ENCODE data around the gene PROZ.
"Not testable (repeated sequence)": the region's sequence is repeated elsewhere in the genome, so short reads cannot be mapped to it uniquely, and the experiment has no call there.

PROZ gene

DNA sequence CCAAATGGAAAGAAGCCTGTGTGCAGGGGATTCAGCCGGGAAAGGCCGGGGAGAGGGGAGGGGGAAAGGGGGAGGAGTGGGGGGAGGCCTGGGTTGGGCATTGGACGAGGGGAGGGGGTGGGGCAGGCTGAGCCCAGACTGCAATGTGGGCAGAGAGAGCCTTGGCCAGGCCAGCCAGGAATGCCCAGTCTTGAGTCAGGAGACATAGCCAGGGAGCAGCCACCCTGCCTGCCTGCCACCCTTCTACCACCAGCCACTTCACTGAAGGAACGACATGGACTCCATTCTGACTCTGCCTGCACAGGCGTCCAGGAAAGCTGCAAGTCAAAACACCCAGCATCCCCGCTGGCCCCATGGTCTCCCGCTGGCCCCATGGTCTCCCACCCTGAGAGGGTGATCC lies 498 bp downstream of the PROZ start:
- no peak for DNase-seq

DNA sequence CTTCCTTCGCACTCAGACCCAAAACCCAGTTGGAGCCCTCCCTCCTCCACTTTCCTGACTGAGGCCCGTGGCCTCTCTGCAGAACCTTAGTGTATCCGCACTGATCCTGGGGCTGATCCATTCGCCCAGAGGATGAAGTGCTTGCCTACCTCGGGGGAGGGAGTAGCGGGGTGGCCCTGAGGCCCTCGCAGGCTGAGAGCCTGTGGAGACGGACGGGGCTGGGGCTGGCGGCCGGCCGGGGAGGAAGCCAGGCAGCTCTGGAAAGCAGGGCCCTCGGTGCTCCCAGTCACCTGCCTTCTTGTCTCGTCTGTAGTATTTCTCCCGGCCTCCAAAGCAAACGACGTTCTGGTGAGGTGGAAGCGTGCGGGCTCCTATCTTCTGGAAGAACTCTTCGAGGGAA lies 1.3 kb downstream of the PROZ start:
- no peak for DNase-seq

- DNase-seq, result no peak
These were observed 2.5 kb downstream of the PROZ start for GRCh38 chr13:113160983-113161382.

GRCh38 chr13:113161433-113161832 lies 3.0 kb downstream of the PROZ start:
- DNase-seq, result no peak

- not testable (repeated sequence) for DNase-seq
These were observed 3.5 kb downstream of the PROZ start for GRCh38 chr13:113161975-113162374.

DNA sequence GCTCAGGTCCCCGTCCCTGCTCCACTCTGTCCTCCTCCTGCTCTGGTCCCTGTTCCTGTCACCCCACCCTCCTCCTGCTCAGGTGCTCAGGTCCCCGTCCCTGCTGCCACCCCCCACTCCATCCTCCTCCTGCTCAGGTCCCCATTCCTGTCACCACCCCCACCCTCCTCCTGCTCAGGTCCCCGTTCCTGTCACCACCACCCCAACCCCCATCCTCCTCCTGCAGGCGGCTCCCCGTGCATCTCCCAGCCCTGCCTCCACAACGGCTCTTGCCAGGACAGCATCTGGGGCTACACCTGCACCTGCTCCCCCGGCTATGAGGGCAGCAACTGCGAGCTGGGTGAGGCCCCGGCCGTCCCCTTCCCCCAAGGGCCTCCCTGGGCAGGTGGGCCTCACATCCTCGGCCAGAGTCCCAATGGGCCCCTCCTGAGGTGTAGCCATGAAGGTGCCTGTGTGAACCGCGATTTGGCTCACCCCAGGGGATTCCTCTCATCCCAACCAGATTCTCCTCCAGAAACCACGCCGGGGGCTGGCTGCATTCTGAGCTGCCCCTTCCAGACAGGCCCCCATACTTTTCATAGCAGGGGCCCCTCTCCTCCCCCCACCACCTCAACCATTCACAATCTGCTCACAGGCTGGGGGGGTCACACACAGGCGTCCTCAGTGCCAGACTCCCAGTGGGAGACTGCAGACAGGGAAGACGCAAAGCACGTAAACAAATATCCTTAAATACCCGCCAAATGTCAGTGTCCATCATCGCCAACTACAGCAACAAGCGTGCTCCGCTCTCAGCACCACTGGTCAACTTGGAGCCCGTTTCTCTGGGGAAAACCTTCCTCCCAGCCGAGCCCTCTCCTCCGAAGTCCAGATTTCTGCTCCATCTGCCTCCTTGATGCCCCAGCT lies 4.6 kb downstream of the PROZ start:
- DNase-seq, result peak; percentile 28

DNA sequence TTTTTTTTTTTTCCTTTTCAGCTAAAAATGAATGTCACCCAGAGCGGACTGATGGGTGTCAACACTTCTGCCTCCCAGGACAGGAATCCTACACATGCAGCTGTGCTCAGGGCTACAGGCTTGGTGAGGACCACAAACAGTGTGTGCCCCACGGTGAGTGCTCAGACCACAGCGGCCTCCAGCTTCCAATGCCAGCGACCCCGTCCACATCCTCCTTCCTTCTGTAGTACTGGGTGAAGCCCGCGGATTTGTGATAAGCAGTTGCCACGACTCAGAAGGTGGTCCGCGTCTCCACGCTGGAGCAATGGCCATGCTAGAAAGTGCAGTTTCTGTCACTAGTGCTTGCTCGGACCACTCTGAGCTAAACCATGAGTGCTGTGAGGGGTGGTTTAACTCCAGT lies 6.0 kb downstream of the PROZ start:
- no peak for DNase-seq

- DNase-seq, result no peak
These were observed 7.8 kb downstream of the PROZ start for GRCh38 chr13:113166266-113166665.

DNA sequence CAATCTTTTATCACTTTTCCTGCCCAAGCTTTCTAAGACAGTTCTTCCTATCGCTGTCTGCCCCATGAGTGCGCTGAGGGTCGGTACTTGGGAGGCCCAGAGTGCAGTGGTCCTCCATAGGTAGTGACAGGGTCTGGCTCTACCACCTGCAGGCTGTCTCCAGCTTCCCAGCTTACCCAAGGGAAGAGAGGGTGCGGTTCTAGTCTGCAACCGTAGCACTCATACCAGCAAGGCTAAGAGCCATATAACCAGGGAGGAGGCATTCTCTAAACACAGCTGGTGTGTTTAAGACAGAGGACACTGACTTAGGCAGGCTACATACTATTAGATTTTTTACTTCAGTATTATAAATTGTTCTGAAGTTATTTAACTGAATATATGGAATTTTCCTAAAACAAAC lies 8.2 kb downstream of the PROZ start:
- DNase-seq, result no peak

GRCh38 chr13:113167155-113167554 lies 8.7 kb downstream of the PROZ start:
- DNase-seq, result no peak

DNA sequence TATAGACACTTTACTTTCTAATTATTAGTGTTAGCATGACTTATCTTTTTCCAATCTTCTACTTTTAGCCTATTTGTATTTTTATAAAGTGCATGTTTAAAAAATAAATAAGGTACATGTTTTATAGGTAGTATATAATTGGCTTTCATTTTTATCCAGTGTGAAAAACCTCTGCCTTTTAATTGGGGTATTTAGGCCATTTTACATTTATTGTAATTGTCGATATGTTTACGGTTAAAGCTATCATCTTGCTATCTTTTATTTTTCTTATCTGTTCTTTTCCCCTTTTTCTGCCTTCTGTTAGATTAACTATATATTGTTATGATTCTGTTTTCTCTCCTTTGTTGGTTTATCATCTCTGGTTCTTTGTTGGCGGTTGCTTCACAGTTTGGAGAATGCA lies 9.1 kb downstream of the PROZ start:
- no peak for DNase-seq

DNA sequence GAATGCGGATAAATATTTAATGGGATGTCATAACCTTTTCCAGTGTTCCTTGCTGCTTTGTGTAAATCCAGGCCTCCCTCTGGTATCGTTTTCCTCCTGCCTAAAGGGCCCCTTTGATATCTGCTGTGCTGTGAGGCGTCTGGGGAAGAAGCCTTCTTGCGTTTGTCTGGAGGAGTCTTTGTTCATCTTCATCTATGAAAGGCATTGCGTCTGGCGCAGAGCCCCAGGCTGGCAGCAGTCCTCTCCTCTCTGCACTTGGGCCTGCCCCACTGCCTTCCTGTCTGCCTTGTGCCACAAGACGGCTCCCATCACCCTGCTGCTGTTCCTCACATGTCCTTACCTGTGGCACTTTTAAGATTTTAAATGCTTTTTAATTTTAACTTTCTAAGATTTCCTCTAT lies 9.8 kb downstream of the PROZ start:
- no peak for DNase-seq

- no peak for DNase-seq
These were observed 11.1 kb downstream of the PROZ start for GRCh38 chr13:113169277-113170272.

DNA sequence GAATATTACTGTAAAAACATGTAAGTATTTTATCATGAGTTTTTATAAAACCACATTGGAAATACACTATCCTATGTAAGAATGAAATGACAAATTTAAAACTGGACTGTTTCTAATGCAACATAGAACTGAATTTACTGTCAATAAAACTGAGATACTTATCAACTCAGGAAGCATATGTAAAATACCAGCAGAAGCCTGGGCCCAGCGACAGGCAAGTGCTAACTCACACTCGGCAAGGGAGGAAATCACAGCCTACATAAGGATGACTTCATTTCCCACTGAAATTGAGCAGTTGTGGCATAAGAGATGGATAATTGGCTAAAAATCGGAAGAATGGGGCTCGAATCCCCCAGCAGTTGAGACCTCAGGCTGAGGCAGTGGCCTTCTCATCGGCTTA lies 12.1 kb downstream of the PROZ start:
- no peak for DNase-seq

DNA sequence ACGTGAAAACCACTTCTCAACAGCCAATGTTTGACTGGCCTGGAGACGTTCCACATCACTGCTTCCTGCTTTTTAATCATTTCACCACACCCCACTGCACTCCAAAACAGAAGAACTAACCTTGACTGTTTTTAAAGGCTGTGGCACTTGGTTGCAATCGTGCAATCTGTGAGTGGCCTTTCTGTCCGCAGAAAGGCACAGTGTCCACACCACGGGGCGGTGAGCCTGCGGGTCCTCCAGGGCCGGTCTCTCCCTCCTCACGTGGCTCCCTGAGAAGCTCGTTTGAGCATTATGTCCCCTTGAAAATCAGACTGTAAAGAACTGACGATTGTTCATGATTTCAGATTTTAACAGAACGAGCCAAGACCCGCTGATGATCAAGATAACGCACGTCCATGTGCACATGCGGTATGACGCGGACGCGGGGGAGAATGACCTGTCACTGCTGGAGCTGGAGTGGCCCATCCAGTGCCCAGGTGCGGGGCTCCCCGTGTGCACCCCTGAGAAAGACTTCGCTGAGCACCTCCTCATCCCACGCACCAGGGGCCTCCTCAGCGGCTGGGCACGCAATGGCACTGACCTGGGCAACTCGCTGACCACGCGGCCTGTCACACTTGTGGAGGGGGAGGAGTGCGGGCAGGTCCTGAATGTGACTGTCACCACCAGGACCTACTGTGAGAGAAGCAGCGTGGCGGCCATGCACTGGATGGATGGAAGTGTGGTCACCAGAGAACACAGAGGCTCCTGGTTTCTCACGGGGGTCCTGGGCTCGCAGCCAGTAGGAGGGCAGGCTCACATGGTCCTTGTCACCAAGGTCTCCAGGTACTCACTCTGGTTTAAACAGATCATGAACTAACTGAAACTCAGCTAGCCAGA lies 13.0 kb downstream of the PROZ start:
- DNase-seq, result no peak

- DNase-seq, result no peak
These were observed 14.0 kb downstream of the PROZ start for GRCh38 chr13:113172419-113172926.

DNA sequence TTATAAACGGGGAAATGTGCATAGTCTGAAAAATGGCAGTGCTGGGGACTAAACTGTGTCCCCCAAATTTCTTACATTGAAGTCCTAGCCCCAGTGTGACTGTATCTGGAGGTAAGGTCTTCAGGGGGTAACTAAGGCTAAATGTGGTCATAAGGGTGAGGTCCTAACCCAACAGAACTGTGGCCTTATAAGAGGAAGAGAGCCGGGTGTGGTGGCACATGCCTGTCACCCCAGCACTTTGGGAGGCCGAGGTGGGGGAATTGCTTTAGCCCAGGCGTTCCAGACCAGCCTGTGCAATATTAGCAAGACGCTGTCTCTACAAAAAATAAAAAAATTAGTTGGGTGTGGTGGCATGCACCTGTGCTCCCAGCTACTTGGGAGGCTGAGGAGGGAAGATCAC lies 17.8 kb downstream of the PROZ start:
- peak; percentile 79 for DNase-seq

DNA sequence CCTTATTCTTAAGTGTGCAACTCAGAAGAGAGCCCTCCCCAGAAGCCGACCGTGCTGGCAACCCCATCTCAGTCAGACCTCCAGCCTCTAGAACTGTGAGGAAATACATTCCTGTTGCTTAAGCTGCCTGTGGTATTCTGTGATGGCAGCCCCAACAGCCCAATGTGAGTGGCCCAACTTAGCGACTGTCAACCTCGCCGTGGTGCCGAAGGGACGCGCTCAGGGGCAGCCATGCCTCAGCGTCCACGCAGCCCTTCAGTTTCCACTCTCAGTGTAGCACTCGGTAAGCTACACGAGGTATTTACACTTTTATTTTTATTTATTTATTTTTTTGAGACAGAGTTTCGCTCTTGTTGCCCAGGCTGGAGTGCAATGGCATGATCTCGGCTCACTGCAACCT lies 18.4 kb downstream of the PROZ start:
- DNase-seq, result no peak

DNA sequence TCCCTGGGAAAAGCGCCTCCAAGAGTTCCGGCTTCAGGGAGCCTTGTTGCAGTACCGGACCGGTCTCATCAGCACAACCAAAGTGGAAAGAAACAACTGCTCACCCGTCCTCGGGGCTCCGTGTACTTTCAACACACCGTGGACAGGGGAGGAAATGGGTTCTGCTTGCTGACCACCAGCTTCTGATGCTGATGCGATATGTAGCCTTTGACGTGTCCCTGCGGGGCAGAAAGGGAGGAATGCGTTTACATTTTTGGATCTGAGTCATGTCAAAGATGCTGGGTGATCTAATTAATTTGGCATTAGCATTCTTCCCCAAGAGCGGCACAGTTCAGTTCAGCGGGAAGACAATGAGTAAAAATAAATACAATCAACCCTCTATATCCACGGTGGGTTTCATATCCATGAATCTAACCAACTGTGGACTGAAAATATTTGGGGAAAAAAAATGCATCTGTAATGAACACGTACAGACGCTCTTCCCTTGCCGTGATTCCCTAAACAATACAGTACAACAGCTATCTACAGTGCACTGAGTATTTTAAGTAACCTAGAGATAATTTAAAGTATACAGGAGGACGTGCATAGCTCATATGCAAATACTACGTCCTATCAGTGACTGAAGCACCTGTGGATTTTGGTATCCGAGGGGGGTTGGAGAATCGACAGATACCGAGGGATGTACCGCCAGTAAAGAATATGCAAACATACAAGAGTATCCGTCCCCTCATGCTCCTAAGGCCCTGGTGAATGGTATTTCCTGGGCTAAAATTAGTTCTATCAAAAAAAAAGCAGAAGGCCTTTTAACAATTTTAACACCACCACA lies 19.8 kb downstream of the PROZ start:
- DNase-seq, result no peak

DNA sequence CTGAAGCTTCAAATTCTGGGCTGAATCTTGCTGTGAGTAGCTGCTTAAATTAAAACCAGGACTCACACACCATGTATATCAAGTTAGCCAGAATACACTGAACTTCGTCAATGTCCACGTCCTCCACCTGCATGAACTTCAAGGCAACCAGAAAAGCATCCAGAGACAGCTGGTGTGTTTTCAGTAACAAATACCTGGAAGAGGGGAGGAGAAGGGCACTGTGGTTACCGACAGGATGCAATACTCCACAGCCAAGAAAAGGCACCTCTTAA lies 20.4 kb downstream of the PROZ start:
- no peak for DNase-seq

DNA sequence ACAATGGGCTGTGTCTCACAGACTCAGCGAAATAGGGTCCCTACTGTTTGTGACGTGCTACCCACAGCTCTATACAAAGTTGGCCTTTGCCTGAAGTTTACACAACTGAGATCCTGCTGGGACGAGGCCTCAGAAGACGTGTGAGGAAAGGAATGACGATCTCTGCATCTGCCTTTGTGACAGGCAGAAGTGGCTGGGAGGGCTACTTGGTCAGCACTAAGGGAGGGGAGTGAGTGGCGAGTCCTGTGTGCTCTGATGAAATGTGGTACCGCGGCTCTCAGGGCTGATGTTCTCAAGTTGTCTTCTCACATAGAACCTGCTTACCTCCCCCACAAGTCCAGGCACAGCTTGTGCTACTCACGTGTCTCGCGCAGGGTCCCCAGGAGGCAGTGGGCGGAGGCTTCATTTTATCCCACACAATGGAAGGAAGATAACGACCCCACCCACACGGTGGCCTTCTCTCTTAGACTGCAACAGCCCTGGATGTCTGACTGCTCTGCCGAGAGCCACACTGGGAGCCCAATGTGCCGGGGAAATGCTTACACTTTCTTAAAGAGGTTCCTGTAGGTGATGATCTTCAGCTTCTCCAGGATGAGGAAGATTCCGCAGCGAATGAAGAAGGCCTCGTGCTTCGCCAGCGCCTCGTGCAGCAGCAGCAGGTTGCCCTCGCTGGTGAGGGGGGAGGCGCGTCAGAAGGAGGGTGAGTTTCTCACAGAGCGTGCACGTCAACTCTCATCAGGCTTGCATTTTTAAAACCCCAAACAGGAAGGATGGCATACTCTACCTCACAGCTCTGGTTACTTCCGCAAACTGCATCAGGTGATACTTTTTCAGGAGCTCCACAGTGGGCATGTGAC lies 21.2 kb downstream of the PROZ start:
- DNase-seq, result peak; percentile 32

Measured in CD4-positive, alpha-beta T cell treated with Interleukin-21 for 1 hour (primary cell).